Loucy (cell line): Measurements from ENCODE around the gene PIP5K1C.

Source experiments
- H2AFZ ChIP-seq: fragments of 200-600 bp; sonication (generic); 2 replicates; pipeline ENCODE4 v1.6.0; 2016; ENCODE audit warnings: antibody characterized with exemption, mild to moderate bottlenecking, low read length, moderate library complexity
- H3F3A ChIP-seq: fragments of 200-600 bp; 2 replicates; pipeline ENCODE4 v1.6.0; 2016; ENCODE audit warnings: antibody characterized with exemption, low read depth, mild to moderate bottlenecking
- H3K27me3 ChIP-seq: fragments of 200-600 bp; sonication (generic); 2 replicates; pipeline ENCODE4 v1.6.1; 2014; ENCODE audit warnings: low read length, mild to moderate bottlenecking; ENCODE audit not compliant: insufficient read depth, poor library complexity, severe bottlenecking
- H3K36me3 ChIP-seq: fragments of 200-600 bp; sonication (generic); 2 replicates; pipeline ENCODE4 v1.6.1; 2016; ENCODE audit warnings: low read length; ENCODE audit not compliant: insufficient read depth
- H3K4me1 ChIP-seq: fragments of 200-600 bp; sonication (generic); 2 replicates; pipeline ENCODE4 v1.5.1; 2014; ENCODE audit warnings: low read length, mild to moderate bottlenecking; ENCODE audit not compliant: insufficient read depth, poor library complexity, severe bottlenecking
- H3K4me2 ChIP-seq: fragments of 200-600 bp; sonication (generic); 2 replicates; pipeline ENCODE4 v1.6.0; 2014; ENCODE audit warnings: antibody characterized with exemption, low read length, low read depth, mild to moderate bottlenecking; ENCODE audit not compliant: poor library complexity, severe bottlenecking
- H3K4me3 ChIP-seq: fragments of 200-600 bp; sonication (generic); 2 replicates; pipeline ENCODE4 v1.5.1; 2014; ENCODE audit warnings: low read length, mild to moderate bottlenecking, mixed read lengths; ENCODE audit not compliant: poor library complexity, severe bottlenecking
- H3K79me2 ChIP-seq: fragments of 200-600 bp; sonication (generic); 2 replicates; pipeline ENCODE4 v1.6.1; 2014; ENCODE audit warnings: low read length; ENCODE audit not compliant: insufficient read depth
- H3K9ac ChIP-seq: fragments of 200-600 bp; sonication (generic); 2 replicates; pipeline ENCODE4 v1.6.0; 2014; ENCODE audit warnings: mild to moderate bottlenecking, low read depth, low read length, moderate library complexity; ENCODE audit not compliant: poor library complexity, severe bottlenecking
- H3K9me2 ChIP-seq: fragments of 200-600 bp; sonication (generic); replicated peaks from 2 replicates; pipeline ENCODE4 v1.6.1; 2016; ENCODE audit warnings: low read depth, low read length, mixed read lengths
- H3K9me3 ChIP-seq: fragments of 200-600 bp; sonication (generic); 2 replicates; pipeline ENCODE4 v1.6.1; 2014; ENCODE audit warnings: mild to moderate bottlenecking, antibody characterized with exemption, low read length, low read depth; ENCODE audit not compliant: insufficient read depth
- H4K20me1 ChIP-seq: fragments of 200-600 bp; sonication (generic); 2 replicates; pipeline ENCODE4 v1.6.0; 2014; ENCODE audit warnings: antibody characterized with exemption, low read length, mild to moderate bottlenecking; ENCODE audit not compliant: insufficient read depth, poor library complexity, severe bottlenecking
- EZH2phosphoT487 ChIP-seq: fragments of 200-600 bp; IDR thresholded peaks from 2 replicates; pipeline ENCODE4 v1.6.1; 2018; ENCODE audit warnings: antibody characterized with exemption, mild to moderate bottlenecking, moderate library complexity, borderline replicate concordance
- TF ChIP-seq, protein P1 (sequence below): fragments of 200-600 bp; sonication (generic); conservative IDR thresholded peaks from 2 replicates; pipeline ENCODE4 v1.5.1; 2014; ENCODE audit warnings: mild to moderate bottlenecking, antibody characterized with exemption, low read length

Gene PIP5K1C

DNA sequence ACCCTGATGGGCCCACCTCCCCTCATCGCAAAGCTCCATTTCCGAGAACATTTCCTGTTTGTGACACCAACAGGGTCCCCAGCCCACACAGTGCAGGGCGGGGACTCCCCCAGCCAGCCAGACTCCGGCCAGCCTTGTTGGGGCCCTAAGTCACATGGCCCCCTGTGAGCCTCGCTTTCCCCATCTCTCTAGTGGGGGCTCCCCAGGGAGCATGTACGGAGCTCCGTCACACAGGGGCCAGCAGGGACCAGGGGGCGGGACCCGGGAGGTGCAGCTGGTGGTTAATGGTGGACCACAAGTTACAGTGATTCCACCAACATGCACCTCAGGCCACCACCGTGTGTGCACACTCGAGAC, 95.3 kb downstream of the PIP5K1C start:
- H3K9ac ChIP-seq, result no peak overlapping the region
- peaks cover 7% of the 10 kb centered on the region for H3K4me1 ChIP-seq
- peak overlapping the region; percentile 14 for H3K4me3 ChIP-seq
- H3K27me3 ChIP-seq, result no peaks in the 10 kb centered on the region
- no peaks in the 10 kb centered on the region for H3F3A ChIP-seq
- no peaks in the 10 kb centered on the region for H4K20me1 ChIP-seq
- no peaks in the 10 kb centered on the region for H3K9me3 ChIP-seq
- no peaks in the 10 kb centered on the region for H3K9me2 ChIP-seq
- H3K79me2 ChIP-seq, result no peaks in the 10 kb centered on the region
- H3K36me3 ChIP-seq, result no peaks in the 10 kb centered on the region
- TF ChIP-seq, protein P1, sequence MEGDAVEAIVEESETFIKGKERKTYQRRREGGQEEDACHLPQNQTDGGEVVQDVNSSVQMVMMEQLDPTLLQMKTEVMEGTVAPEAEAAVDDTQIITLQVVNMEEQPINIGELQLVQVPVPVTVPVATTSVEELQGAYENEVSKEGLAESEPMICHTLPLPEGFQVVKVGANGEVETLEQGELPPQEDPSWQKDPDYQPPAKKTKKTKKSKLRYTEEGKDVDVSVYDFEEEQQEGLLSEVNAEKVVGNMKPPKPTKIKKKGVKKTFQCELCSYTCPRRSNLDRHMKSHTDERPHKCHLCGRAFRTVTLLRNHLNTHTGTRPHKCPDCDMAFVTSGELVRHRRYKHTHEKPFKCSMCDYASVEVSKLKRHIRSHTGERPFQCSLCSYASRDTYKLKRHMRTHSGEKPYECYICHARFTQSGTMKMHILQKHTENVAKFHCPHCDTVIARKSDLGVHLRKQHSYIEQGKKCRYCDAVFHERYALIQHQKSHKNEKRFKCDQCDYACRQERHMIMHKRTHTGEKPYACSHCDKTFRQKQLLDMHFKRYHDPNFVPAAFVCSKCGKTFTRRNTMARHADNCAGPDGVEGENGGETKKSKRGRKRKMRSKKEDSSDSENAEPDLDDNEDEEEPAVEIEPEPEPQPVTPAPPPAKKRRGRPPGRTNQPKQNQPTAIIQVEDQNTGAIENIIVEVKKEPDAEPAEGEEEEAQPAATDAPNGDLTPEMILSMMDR, result no peak
- TF ChIP-seq EZH2phosphoT487, result no peak
- peak overlapping the region; percentile 45 for H3K4me2 ChIP-seq
- H2AFZ ChIP-seq, result peak overlapping the region; percentile 62; the same call in 1 of the 2 replicates

DNA sequence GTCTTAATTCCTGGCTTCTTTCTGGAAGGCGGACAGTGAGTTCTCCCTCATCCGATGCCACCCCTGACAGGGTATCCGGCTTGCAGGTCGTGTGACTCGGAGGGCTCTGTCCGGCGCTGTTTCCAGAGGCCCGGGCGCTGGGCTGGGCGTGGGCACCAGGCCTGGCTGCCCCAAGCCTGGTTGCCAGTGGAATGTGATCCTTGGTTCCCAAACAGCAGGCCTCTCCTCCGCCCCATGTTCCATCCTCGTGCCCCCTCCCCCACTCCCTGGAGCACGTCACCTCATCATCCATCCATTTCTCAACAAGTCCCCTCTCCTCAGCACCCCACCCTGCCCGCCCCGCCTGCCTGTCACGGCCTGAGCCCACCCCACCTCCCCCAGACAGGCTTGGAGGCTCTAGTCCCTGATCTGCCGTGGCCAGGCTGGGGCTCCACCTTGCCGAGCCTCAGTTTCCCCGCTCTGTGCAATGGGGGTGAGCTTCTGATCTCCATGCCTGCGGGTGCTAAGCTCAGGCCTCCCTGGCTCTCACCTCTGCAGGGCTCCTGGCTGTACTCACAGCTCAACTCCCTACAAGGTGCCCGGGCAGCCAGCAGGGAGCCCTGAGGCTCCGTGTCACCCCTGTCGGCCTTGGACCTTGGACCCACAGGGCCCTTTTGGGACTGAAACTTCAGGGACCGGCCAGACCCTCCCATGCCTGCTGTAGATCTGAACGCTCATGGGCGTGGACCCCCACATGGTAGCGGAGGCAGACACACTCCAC, 95.9 kb downstream of the PIP5K1C start:
- H3F3A ChIP-seq, result no peaks in the 10 kb centered on the region
- no peaks in the 10 kb centered on the region for H4K20me1 ChIP-seq
- no peaks in the 10 kb centered on the region for H3K79me2 ChIP-seq
- no peaks in the 10 kb centered on the region for H3K36me3 ChIP-seq
- H3K9me2 ChIP-seq, result no peaks in the 10 kb centered on the region
- H3K4me3 ChIP-seq, result peak overlapping the region; percentile 14
- no peaks in the 10 kb centered on the region for H3K27me3 ChIP-seq
- H3K4me1 ChIP-seq, result peaks cover 7% of the 10 kb centered on the region
- no peak overlapping the region for H3K9ac ChIP-seq
- TF ChIP-seq, protein P1, result no peak
- TF ChIP-seq EZH2phosphoT487, result no peak
- H3K4me2 ChIP-seq, result peak overlapping the region; percentile 45
- no peaks in the 10 kb centered on the region for H3K9me3 ChIP-seq
- peak overlapping the region; percentile 62; the same call in 1 of the 2 replicates for H2AFZ ChIP-seq

DNA sequence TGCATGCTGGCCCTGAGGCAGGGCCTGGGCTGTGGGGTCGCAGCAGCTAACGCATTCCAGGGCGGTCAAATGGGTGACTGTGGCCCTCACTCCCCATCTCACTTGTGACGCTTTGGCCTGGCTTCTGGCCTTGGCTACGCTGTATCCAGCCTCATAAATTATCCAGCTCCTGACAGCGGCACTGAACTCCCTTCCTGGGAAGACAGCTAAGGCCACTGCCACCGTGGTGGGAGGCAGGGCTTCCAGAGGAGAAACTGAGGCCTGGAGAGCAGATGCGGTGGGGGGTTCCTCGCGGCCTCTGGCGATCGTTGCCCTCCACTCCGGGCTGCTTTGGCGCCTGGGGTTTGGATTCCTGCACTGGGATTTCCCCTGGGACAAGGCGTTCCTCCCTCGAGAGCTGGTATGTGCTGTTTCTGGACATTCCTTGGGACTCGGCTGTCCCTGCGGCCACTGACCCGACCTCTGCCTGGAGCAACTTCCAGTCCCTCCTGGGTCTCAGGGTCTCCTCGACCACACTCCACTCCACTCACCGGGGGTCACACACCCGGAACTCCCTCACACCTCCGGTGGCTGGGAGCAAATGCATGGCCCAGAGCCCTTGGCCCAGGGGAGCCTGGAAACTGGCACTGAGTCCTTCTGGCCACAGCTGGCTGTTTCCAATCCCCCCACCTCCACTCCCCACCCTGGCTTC, 97.0 kb downstream of the PIP5K1C start:
- H3K4me2 ChIP-seq, result no peak overlapping the region
- no peaks in the 10 kb centered on the region for H3K9me2 ChIP-seq
- H3K27me3 ChIP-seq, result no peaks in the 10 kb centered on the region
- no peak overlapping the region for H3K4me3 ChIP-seq
- H4K20me1 ChIP-seq, result no peaks in the 10 kb centered on the region
- H3K36me3 ChIP-seq, result no peaks in the 10 kb centered on the region
- H2AFZ ChIP-seq, result no peak overlapping the region
- TF ChIP-seq EZH2phosphoT487, result no peak
- TF ChIP-seq, protein P1, result no peak
- H3K79me2 ChIP-seq, result no peaks in the 10 kb centered on the region
- H3K9me3 ChIP-seq, result no peaks in the 10 kb centered on the region
- H3K4me1 ChIP-seq, result peaks cover 7% of the 10 kb centered on the region
- no peaks in the 10 kb centered on the region for H3F3A ChIP-seq
- H3K9ac ChIP-seq, result no peak overlapping the region
